Ishikawa (cell line): Measurements from ENCODE around the gene GNRH2.

Experiments
- CEBPB ChIP-seq: IDR thresholded peaks from 2 replicates; pipeline ENCODE4 v1.6.1; 2012
- CREB1 ChIP-seq: IDR thresholded peaks from 2 replicates; pipeline ENCODE4 v1.6.1; 2012; ENCODE audit warnings: low read depth
- EGR1 ChIP-seq: IDR thresholded peaks from 2 replicates; pipeline ENCODE4 v1.6.1; 2012
- EP300 ChIP-seq: IDR thresholded peaks from 2 replicates; pipeline ENCODE4 v1.6.1; 2012; ENCODE audit warnings: borderline replicate concordance
- FOXM1 ChIP-seq: IDR thresholded peaks from 2 replicates; pipeline ENCODE4 v1.6.1; 2012; ENCODE audit warnings: low read depth, borderline replicate concordance
- NFIC ChIP-seq: IDR thresholded peaks from 2 replicates; pipeline ENCODE4 v1.6.1; 2012
- RAD21 ChIP-seq: IDR thresholded peaks from 2 replicates; pipeline ENCODE4 v1.6.1; 2012; ENCODE audit warnings: low read depth
- TAF1 ChIP-seq: IDR thresholded peaks from 2 replicates; pipeline ENCODE4 v1.6.1; 2012; ENCODE audit warnings: low read depth, mild to moderate bottlenecking
- TCF12 ChIP-seq: IDR thresholded peaks from 2 replicates; pipeline ENCODE4 v1.6.1; 2012; ENCODE audit warnings: low read depth
- TEAD4 ChIP-seq: IDR thresholded peaks from 2 replicates; pipeline ENCODE4 v1.6.1; 2012
- USF1 ChIP-seq: IDR thresholded peaks from 2 replicates; pipeline ENCODE4 v1.6.1; 2012
- YY1 ChIP-seq: IDR thresholded peaks from 2 replicates; pipeline ENCODE4 v1.6.1; 2012; ENCODE audit warnings: low read depth
- ZBTB7A ChIP-seq: IDR thresholded peaks from 2 replicates; pipeline ENCODE4 v1.6.1; 2012; ENCODE audit warnings: low read depth
- TF ChIP-seq, protein P1 (sequence below): IDR thresholded peaks from 2 replicates; pipeline ENCODE4 v1.6.1; 2012; ENCODE audit warnings: low read depth, mild to moderate bottlenecking
- TF ChIP-seq, protein P2 (sequence below): IDR thresholded peaks from 2 replicates; pipeline ENCODE4 v1.6.1; 2012

The GNRH2 gene, protein sequence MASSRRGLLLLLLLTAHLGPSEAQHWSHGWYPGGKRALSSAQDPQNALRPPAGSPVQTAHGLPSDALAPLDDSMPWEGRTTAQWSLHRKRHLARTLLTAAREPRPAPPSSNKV

DNA sequence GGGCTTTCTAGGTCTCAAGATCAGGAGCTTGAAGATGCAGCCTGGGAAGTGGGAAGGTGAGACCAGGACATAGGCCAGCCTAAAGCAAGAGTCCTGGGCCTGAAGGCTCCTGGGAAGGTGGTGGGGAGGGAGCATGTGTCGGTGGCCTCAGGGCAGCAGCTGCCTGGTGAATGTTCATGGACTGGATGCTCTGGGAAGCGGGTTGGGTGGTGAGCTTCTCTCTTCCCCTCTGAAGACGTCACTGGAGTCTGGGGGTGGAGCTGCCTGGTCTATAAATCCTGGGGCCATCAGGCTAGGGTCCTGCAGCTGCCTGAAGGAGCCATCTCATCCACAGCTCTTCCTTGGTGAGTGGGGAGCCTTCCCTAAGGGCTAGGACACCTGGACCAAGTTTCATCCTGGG lies at the start of gene GNRH2:
GNRH2 (plus strand) TSS at position 301 of the 400 bp plus-strand sequence. CDS start 793 bp downstream, outside the sequence.
- TF ChIP-seq RAD21 (no peak), TCF12 (no peak), EP300 (no peak), YY1 (no peak), CREB1 (no peak), NFIC (no peak), TAF1 (no peak), TEAD4 (no peak), USF1 (no peak), ZBTB7A (no peak), FOXM1 (no peak)
- TF ChIP-seq, protein P1, sequence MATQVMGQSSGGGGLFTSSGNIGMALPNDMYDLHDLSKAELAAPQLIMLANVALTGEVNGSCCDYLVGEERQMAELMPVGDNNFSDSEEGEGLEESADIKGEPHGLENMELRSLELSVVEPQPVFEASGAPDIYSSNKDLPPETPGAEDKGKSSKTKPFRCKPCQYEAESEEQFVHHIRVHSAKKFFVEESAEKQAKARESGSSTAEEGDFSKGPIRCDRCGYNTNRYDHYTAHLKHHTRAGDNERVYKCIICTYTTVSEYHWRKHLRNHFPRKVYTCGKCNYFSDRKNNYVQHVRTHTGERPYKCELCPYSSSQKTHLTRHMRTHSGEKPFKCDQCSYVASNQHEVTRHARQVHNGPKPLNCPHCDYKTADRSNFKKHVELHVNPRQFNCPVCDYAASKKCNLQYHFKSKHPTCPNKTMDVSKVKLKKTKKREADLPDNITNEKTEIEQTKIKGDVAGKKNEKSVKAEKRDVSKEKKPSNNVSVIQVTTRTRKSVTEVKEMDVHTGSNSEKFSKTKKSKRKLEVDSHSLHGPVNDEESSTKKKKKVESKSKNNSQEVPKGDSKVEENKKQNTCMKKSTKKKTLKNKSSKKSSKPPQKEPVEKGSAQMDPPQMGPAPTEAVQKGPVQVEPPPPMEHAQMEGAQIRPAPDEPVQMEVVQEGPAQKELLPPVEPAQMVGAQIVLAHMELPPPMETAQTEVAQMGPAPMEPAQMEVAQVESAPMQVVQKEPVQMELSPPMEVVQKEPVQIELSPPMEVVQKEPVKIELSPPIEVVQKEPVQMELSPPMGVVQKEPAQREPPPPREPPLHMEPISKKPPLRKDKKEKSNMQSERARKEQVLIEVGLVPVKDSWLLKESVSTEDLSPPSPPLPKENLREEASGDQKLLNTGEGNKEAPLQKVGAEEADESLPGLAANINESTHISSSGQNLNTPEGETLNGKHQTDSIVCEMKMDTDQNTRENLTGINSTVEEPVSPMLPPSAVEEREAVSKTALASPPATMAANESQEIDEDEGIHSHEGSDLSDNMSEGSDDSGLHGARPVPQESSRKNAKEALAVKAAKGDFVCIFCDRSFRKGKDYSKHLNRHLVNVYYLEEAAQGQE, result no peak
- TF ChIP-seq, protein P2, sequence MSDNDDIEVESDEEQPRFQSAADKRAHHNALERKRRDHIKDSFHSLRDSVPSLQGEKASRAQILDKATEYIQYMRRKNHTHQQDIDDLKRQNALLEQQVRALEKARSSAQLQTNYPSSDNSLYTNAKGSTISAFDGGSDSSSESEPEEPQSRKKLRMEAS, result no peak

DNA sequence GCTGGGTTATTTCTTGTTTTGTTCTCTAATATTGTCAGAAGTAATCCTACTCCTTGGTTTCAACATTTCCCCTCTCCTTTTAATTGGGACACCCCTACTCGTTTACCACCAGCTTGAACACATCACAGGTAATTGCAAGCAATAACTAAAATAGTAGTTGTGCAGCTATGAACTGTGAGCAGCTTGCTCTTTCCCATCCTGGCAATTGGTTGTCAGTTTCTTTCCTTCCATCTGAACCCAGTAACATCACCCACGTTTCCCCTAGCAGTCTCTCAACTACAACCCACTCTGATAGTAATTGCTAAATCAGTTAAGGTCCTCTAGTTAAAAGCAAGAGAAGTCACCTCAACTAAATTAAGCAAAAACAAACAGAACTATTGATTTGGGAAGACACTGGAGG lies 47.6 kb upstream of the GNRH2 start:
- TF ChIP-seq FOXM1 (no peak), EP300 (no peak), USF1 (no peak), RAD21 (no peak), TEAD4 (no peak), ZBTB7A (no peak), CREB1 (no peak), NFIC (no peak), TCF12 (no peak), CEBPB (no peak), EGR1 (no peak), YY1 (no peak), TAF1 (no peak)
- TF ChIP-seq, protein P2, result no peak
- TF ChIP-seq, protein P1, result no peak

GRCh38 chr20:2998728-2999127 lies 44.7 kb upstream of the GNRH2 start:
- no peak for TF ChIP-seq ZBTB7A
- TF ChIP-seq TAF1, result no peak
- TF ChIP-seq, protein P1, result no peak
- TF ChIP-seq TCF12, result no peak
- TF ChIP-seq NFIC, result no peak
- no peak for TF ChIP-seq FOXM1

- no peak for TF ChIP-seq EGR1
Observed at GRCh38 chr20:3000852-3001523, 42.4 kb upstream of the GNRH2 start.
